ENCODE results near the gene CGREF1. TPM values are rescaled to one million over a fixed set of nuclear protein-coding genes. Genes with fewer than 3 reads are reported as not detected.

CGREF1 gene
- total and polyA plus RNA-seq, 8 donors: 0.31 to 3.4 (median 0.67) TPM

GRCh38 chr2:27073782-27074181 lies 45.1 kb downstream of the CGREF1 start:
- ATAC-seq (no peak), DNase-seq (no peak)
- peak overlapping the region; percentile 24 to 92 for H3K27ac ChIP-seq
- intact Hi-C loops (cut with DNase I): no loop called here
- no peak for TF ChIP-seq CTCF (IDR thresholded peaks at IDR 0.05)
- no peak overlapping the region for H3K4me3 ChIP-seq
- peaks cover 31 to 82% of the 10 kb centered on the region in 2 donors for H3K4me1 ChIP-seq
- peaks cover 0 to 11% of the 10 kb centered on the region in 2 donors for H3K36me3 ChIP-seq
- no peaks in the 10 kb centered on the region for H3K9me3 ChIP-seq
- peaks cover 0 to 9% of the 10 kb centered on the region in 2 donors for H3K27me3 ChIP-seq

GRCh38 chr2:27072920-27073319 lies 46.0 kb downstream of the CGREF1 start:
- Histone ChIP-seq H3K9me3 (no peaks in the 10 kb centered on the region), H3K36me3 (peaks cover 0 to 20% of the 10 kb centered on the region in 2 donors), H3K4me1 (peaks cover 30 to 81% of the 10 kb centered on the region in 2 donors), H3K27ac (peak overlapping the region; percentile 85 to 92), H3K4me3 (no peak overlapping the region), H3K27me3 (peaks cover 0 to under 1% of the 10 kb centered on the region in 2 donors)
- no peak for TF ChIP-seq CTCF (IDR thresholded peaks at IDR 0.05)
- intact Hi-C loops (cut with DNase I): no loop called here
- DNase-seq: no peak
- ATAC-seq: no peak

GRCh38 chr2:27071990-27072830 lies 46.7 kb downstream of the CGREF1 start:
- H3K9me3 ChIP-seq: no peaks in the 10 kb centered on the region
- DNase-seq (peak in 3 of 4 donors; percentile 70 to 95 (median 95)), ATAC-seq (peak; percentile 16)
- H3K4me1 ChIP-seq: peaks cover 27 to 76% of the 10 kb centered on the region in 2 donors
- H3K4me3 ChIP-seq: peak overlapping the region; percentile 72 to 91
- peaks cover 0 to 27% of the 10 kb centered on the region in 2 donors for H3K36me3 ChIP-seq
- peak overlapping the region; percentile 85 to 92 for H3K27ac ChIP-seq
- TF ChIP-seq CTCF (IDR thresholded peaks at IDR 0.05): no peak
- H3K27me3 ChIP-seq: no peaks in the 10 kb centered on the region
- intact Hi-C loops (cut with DNase I): no loop called here

GRCh38 chr2:27071277-27071989 lies 47.5 kb downstream of the CGREF1 start, which contains the start of gene OST4:
Gene OST4 (minus strand): TSS chr2:27071654.
- ATAC-seq: peak; percentile 98
- no peak for TF ChIP-seq CTCF (IDR thresholded peaks at IDR 0.05)
- Histone ChIP-seq H3K36me3 (peaks cover 0 to 34% of the 10 kb centered on the region in 2 donors), H3K27me3 (no peaks in the 10 kb centered on the region), H3K4me1 (peaks cover 24 to 71% of the 10 kb centered on the region in 2 donors), H3K27ac (peak within 1 kb of the TSS; percentile 85 to 92), H3K4me3 (peak within 1 kb of the TSS; percentile 72 to 91), H3K9me3 (no peaks in the 10 kb centered on the region)
- DNase-seq: peak; percentile 94 to 99 (median 96)
- intact Hi-C loops (cut with DNase I): no loop called here

All from left lung (tissue), 10 donors.